ENCODE measurements around the gene BRI3.

The BRI3 gene

GRCh38 chr7:98278408-98278807, 3.1 kb upstream of the BRI3 start:
- H3K9ac ChIP-seq, result no peak overlapping the region
- H3K27me3 ChIP-seq (ENCODE audit: insufficient read depth, low read depth), result no peaks in the 10 kb centered on the region
- H3K4me2 ChIP-seq, result no peak overlapping the region
- H4K20me1 ChIP-seq (ENCODE audit: insufficient read depth), result no peaks in the 10 kb centered on the region
- H3K79me2 ChIP-seq (ENCODE audit: insufficient read depth, low read depth), result peaks cover 13% of the 10 kb centered on the region
- peaks cover 16% of the 10 kb centered on the region for H3K4me1 ChIP-seq (ENCODE audit: low read depth, poor library complexity, severe bottlenecking)
- TF ChIP-seq CTCF (conservative IDR thresholded peaks at IDR 0.05; ENCODE audit: low read depth, low read length), result no peak
- H3K27ac ChIP-seq, result no peak overlapping the region
- H3K36me3 ChIP-seq (ENCODE audit: insufficient read depth), result no peaks in the 10 kb centered on the region
- H2AFZ ChIP-seq (ENCODE audit: low read depth), result no peak overlapping the region
- H3K4me3 ChIP-seq (IDR thresholded peaks at IDR 0.05; ENCODE audit: insufficient read depth, low read depth, low read length), result no peak overlapping the region

GRCh38 chr7:98278936-98279335, 2.5 kb upstream of the BRI3 start:
- H3K9ac ChIP-seq, result no peak overlapping the region

GRCh38 chr7:98280296-98280695, 1.2 kb upstream of the BRI3 start:
- no peak overlapping the region for H3K4me3 ChIP-seq (IDR thresholded peaks at IDR 0.05; ENCODE audit: insufficient read depth, low read depth, low read length)
- peaks cover 13% of the 10 kb centered on the region for H3K79me2 ChIP-seq (ENCODE audit: insufficient read depth, low read depth)
- H3K27ac ChIP-seq, result peak overlapping the region; percentile 36; the same call in 1 of the 2 replicates
- no peaks in the 10 kb centered on the region for H3K36me3 ChIP-seq (ENCODE audit: insufficient read depth)
- H3K4me2 ChIP-seq, result peak overlapping the region; percentile 100
- H3K4me1 ChIP-seq (ENCODE audit: low read depth, poor library complexity, severe bottlenecking), result peaks cover 16% of the 10 kb centered on the region
- peak overlapping the region; percentile 43; the same call in 1 of the 2 replicates for H3K9ac ChIP-seq
- no peaks in the 10 kb centered on the region for H4K20me1 ChIP-seq (ENCODE audit: insufficient read depth)
- H2AFZ ChIP-seq (ENCODE audit: low read depth), result peak overlapping the region; percentile 94
- TF ChIP-seq CTCF (conservative IDR thresholded peaks at IDR 0.05; ENCODE audit: low read depth, low read length), result no peak
- H3K27me3 ChIP-seq (ENCODE audit: insufficient read depth, low read depth), result no peaks in the 10 kb centered on the region

More at GRCh38 chr7:98278936-98279335, 2.5 kb upstream of the BRI3 start:
- no peak overlapping the region for H2AFZ ChIP-seq (ENCODE audit: low read depth)
- H3K27ac ChIP-seq, result no peak overlapping the region
- H3K4me1 ChIP-seq (ENCODE audit: low read depth, poor library complexity, severe bottlenecking), result peaks cover 16% of the 10 kb centered on the region
- H3K27me3 ChIP-seq (ENCODE audit: insufficient read depth, low read depth), result no peaks in the 10 kb centered on the region
- no peaks in the 10 kb centered on the region for H4K20me1 ChIP-seq (ENCODE audit: insufficient read depth)
- no peaks in the 10 kb centered on the region for H3K36me3 ChIP-seq (ENCODE audit: insufficient read depth)
- H3K4me3 ChIP-seq (IDR thresholded peaks at IDR 0.05; ENCODE audit: insufficient read depth, low read depth, low read length), result no peak overlapping the region
- no peak overlapping the region for H3K4me2 ChIP-seq
- no peak for TF ChIP-seq CTCF (conservative IDR thresholded peaks at IDR 0.05; ENCODE audit: low read depth, low read length)
- H3K79me2 ChIP-seq (ENCODE audit: insufficient read depth, low read depth), result peaks cover 13% of the 10 kb centered on the region

- TF ChIP-seq CTCF (conservative IDR thresholded peaks at IDR 0.05; ENCODE audit: low read depth, low read length), result no peak
- Histone ChIP-seq H3K36me3 (ENCODE audit: insufficient read depth) (no peaks in the 10 kb centered on the region), H3K4me3 (IDR thresholded peaks at IDR 0.05; ENCODE audit: insufficient read depth, low read depth, low read length) (no peak overlapping the region), H3K79me2 (ENCODE audit: insufficient read depth, low read depth) (peaks cover 13% of the 10 kb centered on the region), H3K27ac (no peak overlapping the region), H2AFZ (ENCODE audit: low read depth) (peak overlapping the region; percentile 79), H4K20me1 (ENCODE audit: insufficient read depth) (no peaks in the 10 kb centered on the region), H3K9ac (peak overlapping the region; percentile 79), H3K4me1 (ENCODE audit: low read depth, poor library complexity, severe bottlenecking) (peaks cover 22% of the 10 kb centered on the region), H3K27me3 (ENCODE audit: insufficient read depth, low read depth) (no peaks in the 10 kb centered on the region), H3K4me2 (peak overlapping the region; percentile 95)
These were observed 496 bp downstream of the BRI3 start for GRCh38 chr7:98281757-98282606.

Measured in KMS-11 (cell line).